ENCODE data around the gene MND1. TPM values are rescaled to one million over a fixed set of nuclear protein-coding genes. Genes with fewer than 3 reads are reported as not detected.

MND1 gene
- total RNA-seq, 1 experiment from 2014 or later = 21.8 TPM

DNA sequence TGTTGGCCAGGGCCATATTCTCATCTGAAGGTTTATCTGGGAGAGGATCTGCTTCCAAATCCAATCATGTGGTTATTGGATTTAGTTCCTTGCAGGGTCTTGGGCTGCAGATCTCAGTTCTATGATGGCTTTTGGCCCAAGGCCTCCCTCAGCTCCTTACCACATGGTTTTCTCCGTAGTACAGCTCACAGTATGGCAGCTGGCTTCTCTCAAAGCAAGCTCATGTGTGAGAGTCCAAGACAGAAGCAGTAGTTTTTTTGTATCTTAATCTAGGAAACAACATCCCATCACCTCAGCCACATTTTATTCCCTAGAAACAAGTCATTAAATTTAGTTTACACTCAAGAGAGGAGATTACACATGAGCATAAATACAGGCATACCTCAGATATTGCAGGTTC is 24.5 kb downstream of the MND1 start:
- intact Hi-C loops (cut with micrococcal nuclease; ENCODE audit: unreplicated experiment) = no loop called here
- H3K9me3 ChIP-seq = 0 out of 2 replicates have a peak, but pooled peaks cover 2% of the 10 kb centered on the region
- H3K4me3 ChIP-seq (ENCODE audit: low read depth, low read length) = no peak overlapping the region
- no peaks in the 10 kb centered on the region for H3K27me3 ChIP-seq (replicated peaks; ENCODE audit: control insufficient read depth, insufficient read depth, low read length)
- Mint-ChIP-seq H3K4me3 (ENCODE audit: unreplicated experiment) (no peak overlapping the region), H3K27ac (ENCODE audit: unreplicated experiment) (no peak overlapping the region), H3K9me3 (ENCODE audit: unreplicated experiment) (peaks cover 16% of the 10 kb centered on the region), H3K36me3 (ENCODE audit: insufficient read depth, unreplicated experiment) (peaks cover 23% of the 10 kb centered on the region), H3K27me3 (ENCODE audit: insufficient read depth, unreplicated experiment) (no peaks in the 10 kb centered on the region), H3K4me1 (ENCODE audit: low read depth, unreplicated experiment) (no peaks in the 10 kb centered on the region)
- no peak for DNase-seq
- BruUV-seq (replicated peaks) = no TSS peak
- ChIA-PET POLR2A (no interaction called here), CTCF (no interaction called here)
- peaks cover 10% of the 10 kb centered on the region; the same call in 1 of the 2 replicates for H3K4me1 ChIP-seq
- no peak for TF ChIP-seq CTCF (IDR thresholded peaks at IDR 0.05; ENCODE audit: insufficient read depth in 1 of 2, low read depth in 1 of 2, low read length in 1 of 2, severe bottlenecking in 1 of 2, unreplicated experiment in 1 of 2)
- no peaks in the 10 kb centered on the region for H3K36me3 ChIP-seq (ENCODE audit: control insufficient read depth, insufficient read depth, low read length)

DNA sequence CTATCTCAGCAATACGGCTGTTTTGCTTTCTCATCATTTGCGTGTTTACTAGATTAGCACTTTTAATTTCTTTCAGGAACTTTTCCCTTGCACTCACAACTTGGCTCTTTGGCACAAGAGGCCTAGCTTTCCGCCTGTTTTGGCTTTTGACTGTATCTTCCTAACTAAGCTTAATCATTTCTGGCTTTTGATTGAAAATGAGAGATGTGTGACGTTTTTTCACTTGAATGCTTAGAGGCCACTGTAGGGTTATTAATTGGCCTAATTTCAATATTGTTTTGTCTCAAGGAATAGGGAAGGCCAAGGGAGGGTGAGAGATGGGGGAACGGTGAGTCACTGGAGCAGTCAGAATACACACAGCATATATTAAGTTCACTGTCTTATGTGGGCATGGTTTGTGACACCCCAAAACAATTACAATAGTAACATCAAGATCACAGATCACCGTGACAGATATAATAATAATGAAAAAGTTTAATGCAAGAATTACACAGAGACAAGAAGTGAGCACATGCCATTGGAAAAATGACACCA is 27.3 kb downstream of the MND1 start:
- no peak for DNase-seq
- no TSS peak for BruUV-seq (replicated peaks)
- H3K4me3 Mint-ChIP-seq (ENCODE audit: unreplicated experiment) = no peak overlapping the region
- H3K4me1 Mint-ChIP-seq (ENCODE audit: low read depth, unreplicated experiment) = no peaks in the 10 kb centered on the region
- Histone ChIP-seq H3K9me3 (0 out of 2 replicates have a peak, but pooled peaks cover 2% of the 10 kb centered on the region), H3K36me3 (ENCODE audit: control insufficient read depth, insufficient read depth, low read length) (no peaks in the 10 kb centered on the region), H3K4me1 (peaks cover 10% of the 10 kb centered on the region; the same call in 1 of the 2 replicates), H3K27me3 (replicated peaks; ENCODE audit: control insufficient read depth, insufficient read depth, low read length) (no peaks in the 10 kb centered on the region), H3K4me3 (ENCODE audit: low read depth, low read length) (no peak overlapping the region)
- ChIA-PET CTCF (no interaction called here), POLR2A (no interaction called here)
- peaks cover 20% of the 10 kb centered on the region for H3K36me3 Mint-ChIP-seq (ENCODE audit: insufficient read depth, unreplicated experiment)
- no peaks in the 10 kb centered on the region for H3K27me3 Mint-ChIP-seq (ENCODE audit: insufficient read depth, unreplicated experiment)
- no peak for TF ChIP-seq CTCF (IDR thresholded peaks at IDR 0.05; ENCODE audit: insufficient read depth in 1 of 2, low read depth in 1 of 2, low read length in 1 of 2, severe bottlenecking in 1 of 2, unreplicated experiment in 1 of 2)
- H3K27ac Mint-ChIP-seq (ENCODE audit: unreplicated experiment) = no peak overlapping the region
- H3K9me3 Mint-ChIP-seq (ENCODE audit: unreplicated experiment) = peaks cover 16% of the 10 kb centered on the region
- intact Hi-C loops (cut with micrococcal nuclease; ENCODE audit: unreplicated experiment) = no loop called here

DNA sequence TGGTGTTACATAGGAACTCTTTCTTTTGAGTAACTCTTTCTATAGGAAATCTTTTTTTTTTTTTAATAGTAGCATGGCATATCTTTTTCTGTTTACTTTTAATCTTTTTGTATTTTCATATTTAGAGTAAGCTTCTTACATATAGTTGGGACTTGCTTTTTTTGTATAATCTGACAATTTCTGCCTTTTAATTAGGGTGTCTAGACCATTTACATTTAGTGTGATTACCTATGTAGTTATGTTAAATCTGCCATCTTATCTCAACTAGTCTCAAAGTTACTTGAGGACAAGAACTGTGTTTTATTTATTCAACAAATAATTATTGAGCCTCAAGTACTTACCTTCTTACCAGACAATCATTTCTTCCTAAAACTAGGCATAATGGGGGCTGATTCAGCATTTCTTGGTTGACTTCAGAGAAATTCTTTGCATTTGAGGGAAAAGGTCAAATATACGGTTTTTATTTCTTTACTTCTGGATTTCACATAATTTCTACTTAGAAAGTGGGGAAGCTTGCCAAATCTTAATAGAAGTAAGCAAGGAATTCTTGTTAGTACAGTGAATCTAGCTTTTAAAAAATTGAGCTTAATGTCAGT is 28.6 kb downstream of the MND1 start:
- no peak overlapping the region for H3K4me3 ChIP-seq (ENCODE audit: low read depth, low read length)
- no peak for TF ChIP-seq CTCF (IDR thresholded peaks at IDR 0.05; ENCODE audit: insufficient read depth in 1 of 2, low read depth in 1 of 2, low read length in 1 of 2, severe bottlenecking in 1 of 2, unreplicated experiment in 1 of 2)
- Mint-ChIP-seq H3K9me3 (ENCODE audit: unreplicated experiment) (peaks cover 16% of the 10 kb centered on the region), H3K27ac (ENCODE audit: unreplicated experiment) (no peak overlapping the region), H3K4me1 (ENCODE audit: low read depth, unreplicated experiment) (no peaks in the 10 kb centered on the region), H3K27me3 (ENCODE audit: insufficient read depth, unreplicated experiment) (no peaks in the 10 kb centered on the region), H3K36me3 (ENCODE audit: insufficient read depth, unreplicated experiment) (peaks cover 20% of the 10 kb centered on the region), H3K4me3 (ENCODE audit: unreplicated experiment) (no peak overlapping the region)
- 0 out of 2 replicates have a peak, but pooled peaks cover 2% of the 10 kb centered on the region for H3K9me3 ChIP-seq
- no TSS peak for BruUV-seq (replicated peaks)
- no peaks in the 10 kb centered on the region for H3K36me3 ChIP-seq (ENCODE audit: control insufficient read depth, insufficient read depth, low read length)
- ChIA-PET POLR2A (no interaction called here), CTCF (no interaction called here)
- H3K27me3 ChIP-seq (replicated peaks; ENCODE audit: control insufficient read depth, insufficient read depth, low read length) = no peaks in the 10 kb centered on the region
- H3K4me1 ChIP-seq = peaks cover 10% of the 10 kb centered on the region; the same call in 1 of the 2 replicates
- no peak for DNase-seq
- intact Hi-C loops (cut with micrococcal nuclease; ENCODE audit: unreplicated experiment) = no loop called here
